CD14-positive monocyte (primary cell): Measurements from ENCODE around the gene VPS8. TPM values are rescaled to one million over a fixed set of nuclear protein-coding genes. Genes with fewer than 3 reads are reported as not detected.

Source experiments
- DNase-seq, 3 donors: peaks; one replicate each; pipeline ENCODE4 v3.0.0-alpha.2; 2011 to 2022
- H2AFZ ChIP-seq: 2 replicates; pipeline ENCODE4 v1.6.0; 2012; ENCODE audit warnings: mild to moderate bottlenecking, low read depth, low read length, inconsistent platforms; ENCODE audit not compliant: insufficient read depth, poor library complexity, severe bottlenecking
- H3K27ac ChIP-seq, 2 donors: 1 replicate in 1 of 2; 2 replicates in 1 of 2; pipeline ENCODE4 v1.5.1; 2012 to 2013; ENCODE audit warnings: low read length in 2 of 2, control low read depth in 1 of 2, inconsistent platforms in 1 of 2, low read depth in 1 of 2, mild to moderate bottlenecking in 1 of 2
- H3K27me3 ChIP-seq, 2 donors: one replicate each; pipeline versions ENCODE4 v1.6.0 to v1.6.1; 2011 to 2013; ENCODE audit warnings: low read length in 2 of 2; ENCODE audit not compliant: control insufficient read depth in 2 of 2, insufficient read depth in 2 of 2
- H3K36me3 ChIP-seq, 2 donors: replicated peaks in 1 of 2; 1 replicate in 1 of 2; 2 replicates in 1 of 2; pipeline versions ENCODE4 v1.5.1 to v1.6.1; 2012 to 2013; ENCODE audit warnings: low read length in 2 of 2, control low read depth in 1 of 2, inconsistent platforms in 1 of 2, mild to moderate bottlenecking in 1 of 2; ENCODE audit not compliant: insufficient read depth in 2 of 2, control insufficient read depth in 1 of 2
- H3K4me1 ChIP-seq, 2 donors: 1 replicate in 1 of 2; 2 replicates in 1 of 2; pipeline versions ENCODE4 v1.5.1 to v1.6.1; 2012 to 2013; ENCODE audit warnings: low read length in 2 of 2, control low read depth in 1 of 2, inconsistent platforms in 1 of 2, mild to moderate bottlenecking in 1 of 2, moderate library complexity in 1 of 2; ENCODE audit not compliant: insufficient read depth in 2 of 2, control insufficient read depth in 1 of 2
- H3K4me2 ChIP-seq: replicated peaks from 2 replicates; pipeline ENCODE3; 2012; ENCODE audit warnings: low read length, moderate library complexity, mild to moderate bottlenecking; ENCODE audit not compliant: poor library complexity, severe bottlenecking; ENCODE audit errors: extremely low read depth
- H3K4me3 ChIP-seq, 3 experiments: fragments of 200-600 bp in 1 of 3; sonication (generic) in 1 of 3; replicated peaks in 1 of 3; 1 replicate in 2 of 3; 2 replicates in 1 of 3; pipeline ENCODE4 v1.5.1; 2011 to 2013; ENCODE audit warnings: low read length in 3 of 3, mild to moderate bottlenecking in 3 of 3, control low read depth in 2 of 3, low read depth in 2 of 3, inconsistent platforms in 1 of 3, moderate library complexity in 1 of 3
- H3K79me2 ChIP-seq: 2 replicates; pipeline ENCODE4 v1.6.0; 2012; ENCODE audit warnings: mild to moderate bottlenecking, control low read depth, inconsistent platforms, low read length, moderate library complexity; ENCODE audit not compliant: insufficient read depth
- H3K9ac ChIP-seq: 2 replicates; pipeline ENCODE4 v1.6.0; 2017; ENCODE audit warnings: low read length, mild to moderate bottlenecking; ENCODE audit not compliant: insufficient read depth, poor library complexity, severe bottlenecking
- H3K9me3 ChIP-seq, 2 donors: replicated peaks in 1 of 2; 1 replicate in 1 of 2; 2 replicates in 1 of 2; pipeline versions ENCODE4 v1.5.1 to v1.6.1; 2012 to 2013; ENCODE audit warnings: low read length in 2 of 2, control low read depth in 1 of 2; ENCODE audit not compliant: control insufficient read depth in 1 of 2, insufficient read depth in 1 of 2
- H4K20me1 ChIP-seq: 2 replicates; pipeline ENCODE4 v1.6.0; 2012; ENCODE audit warnings: mild to moderate bottlenecking, low read length, control low read depth, moderate library complexity; ENCODE audit not compliant: insufficient read depth
- H3K27ac Mint-ChIP-seq, 7 donors: one replicate each; pipeline ENCODE4 v1.8.0; 2020; ENCODE audit warnings: mild to moderate bottlenecking in 7 of 7, mixed read lengths in 7 of 7, moderate library complexity in 6 of 7, inconsistent platforms in 2 of 7
- H3K27me3 Mint-ChIP-seq, 3 donors: one replicate each; pipeline ENCODE4 v1.8.0; 2021 to 2022; ENCODE audit warnings: low read depth in 3 of 3, mild to moderate bottlenecking in 3 of 3, mixed read lengths in 3 of 3, moderate library complexity in 3 of 3, inconsistent platforms in 1 of 3
- H3K36me3 Mint-ChIP-seq, 2 donors: one replicate each; pipeline ENCODE4 v1.8.0; 2020; ENCODE audit warnings: mixed read lengths in 2 of 2, inconsistent platforms in 1 of 2, mild to moderate bottlenecking in 1 of 2
- H3K4me1 Mint-ChIP-seq: one replicate; pipeline ENCODE4 v1.8.0; 2020; ENCODE audit warnings: mild to moderate bottlenecking, mixed read lengths
- H3K4me3 Mint-ChIP-seq, 2 donors: one replicate each; pipeline ENCODE4 v1.8.0; 2020; ENCODE audit warnings: mild to moderate bottlenecking in 2 of 2, mixed read lengths in 2 of 2, moderate library complexity in 1 of 2
- H3K9me3 Mint-ChIP-seq, 7 donors: one replicate each; pipeline ENCODE4 v1.8.0; 2020 to 2022; ENCODE audit warnings: mixed read lengths in 7 of 7, mild to moderate bottlenecking in 6 of 7, moderate library complexity in 6 of 7, inconsistent platforms in 2 of 7
- CTCF ChIP-seq: fragments of 200-600 bp; IDR thresholded peaks from one replicate; pipeline ENCODE4 v1.8.0; 2022; ENCODE audit warnings: antibody characterized with exemption, mild to moderate bottlenecking
- WGBS: methylation state at CpG from one replicate; pipeline ENCODE4 v1.1.5; 2013; ENCODE audit warnings: missing lambda C conversion rate; ENCODE audit not compliant: insufficient coverage; 5-methylcytosine and 5-hydroxymethylcytosine counted together
- intact Hi-C, 2 donors: fragments of 100-400 bp; cut with micrococcal nuclease; formaldehyde crosslinking; loops; one replicate each; pipeline versions ENCODE4 v1.15.0 to v1.15.1; 2023
- polyA plus RNA-seq, 3 donors: library from polyadenylated mRNA; depleted of rRNA in 1 of 3; unstranded in 2 of 3; stranded (reverse) in 1 of 3; fragments of 300-500 nt in 2 of 3; fragments of >200 nt in 1 of 3; fragmentation: Illumina TruSeq in 2 of 3; gene quantifications; 1 replicate in 2 of 3; 2 replicates in 1 of 3; pipeline ENCODE4 v1.2.3, GENCODE V29; 2012 to 2021

VPS8 gene
- polyA plus RNA-seq, 3 donors = 22.0 to 42.3 (median 29.2) TPM

GRCh38 chr3:184788751-184789150, 23.2 kb upstream of the VPS8 start:
- no peak for DNase-seq
- no peak overlapping the region for H3K4me2 ChIP-seq
- no peak overlapping the region for H3K4me3 ChIP-seq
- Mint-ChIP-seq H3K27me3 (peaks cover 0 to 6% (median 0%) of the 10 kb centered on the region in 3 donors), H3K4me1 (peaks cover 35% of the 10 kb centered on the region), H3K9me3 (peaks cover 0 to 6% (median 0%) of the 10 kb centered on the region in 7 donors), H3K27ac (no peak overlapping the region), H3K4me3 (no peak overlapping the region), H3K36me3 (no peaks in the 10 kb centered on the region)
- TF ChIP-seq CTCF = no peak
- H3K79me2 ChIP-seq = no peaks in the 10 kb centered on the region
- H3K9me3 ChIP-seq = peaks cover 0 to 3% of the 10 kb centered on the region in 2 donors
- H3K36me3 ChIP-seq = no peaks in the 10 kb centered on the region
- H2AFZ ChIP-seq = no peak overlapping the region
- intact Hi-C loops = no loop called here
- no peak overlapping the region for H3K9ac ChIP-seq
- H3K4me1 ChIP-seq = peaks cover 45 to 53% of the 10 kb centered on the region in 2 donors
- no CpG with 5 or more reads among the region's 4 CpGs for WGBS
- H4K20me1 ChIP-seq = no peaks in the 10 kb centered on the region
- H3K27ac ChIP-seq = no peak overlapping the region
- H3K27me3 ChIP-seq = no peaks in the 10 kb centered on the region

GRCh38 chr3:184789314-184789998, 22.5 kb upstream of the VPS8 start:
- intact Hi-C loops = no loop called here
- no peaks in the 10 kb centered on the region for H3K79me2 ChIP-seq
- no peaks in the 10 kb centered on the region for H3K27me3 ChIP-seq
- peaks cover 44 to 52% of the 10 kb centered on the region in 2 donors for H3K4me1 ChIP-seq
- peaks cover 0 to 6% (median 0%) of the 10 kb centered on the region in 3 donors for H3K27me3 Mint-ChIP-seq
- no peak overlapping the region for H3K4me2 ChIP-seq
- H3K4me1 Mint-ChIP-seq = peaks cover 35% of the 10 kb centered on the region
- no peaks in the 10 kb centered on the region for H3K36me3 Mint-ChIP-seq
- H3K9ac ChIP-seq = no peak overlapping the region
- H3K4me3 Mint-ChIP-seq = no peak overlapping the region
- TF ChIP-seq CTCF = no peak
- no peak overlapping the region for H3K27ac Mint-ChIP-seq
- no peaks in the 10 kb centered on the region for H4K20me1 ChIP-seq
- H3K4me3 ChIP-seq = no peak overlapping the region
- peaks cover 0 to 3% of the 10 kb centered on the region in 2 donors for H3K9me3 ChIP-seq
- H3K27ac ChIP-seq = no peak overlapping the region
- H3K9me3 Mint-ChIP-seq = peaks cover 0 to 7% (median 0%) of the 10 kb centered on the region in 7 donors
- 65% methylated on average over 5 of the region's 5 CpGs for WGBS
- no peak overlapping the region for H2AFZ ChIP-seq
- DNase-seq = no peak
- no peaks in the 10 kb centered on the region for H3K36me3 ChIP-seq
